ENCODE results near the gene MRPS35.
"Not testable (repeated sequence)": the region's sequence is repeated elsewhere in the genome, so short reads cannot be mapped to it uniquely, and the experiment has no call there.

Gene MRPS35

DNA sequence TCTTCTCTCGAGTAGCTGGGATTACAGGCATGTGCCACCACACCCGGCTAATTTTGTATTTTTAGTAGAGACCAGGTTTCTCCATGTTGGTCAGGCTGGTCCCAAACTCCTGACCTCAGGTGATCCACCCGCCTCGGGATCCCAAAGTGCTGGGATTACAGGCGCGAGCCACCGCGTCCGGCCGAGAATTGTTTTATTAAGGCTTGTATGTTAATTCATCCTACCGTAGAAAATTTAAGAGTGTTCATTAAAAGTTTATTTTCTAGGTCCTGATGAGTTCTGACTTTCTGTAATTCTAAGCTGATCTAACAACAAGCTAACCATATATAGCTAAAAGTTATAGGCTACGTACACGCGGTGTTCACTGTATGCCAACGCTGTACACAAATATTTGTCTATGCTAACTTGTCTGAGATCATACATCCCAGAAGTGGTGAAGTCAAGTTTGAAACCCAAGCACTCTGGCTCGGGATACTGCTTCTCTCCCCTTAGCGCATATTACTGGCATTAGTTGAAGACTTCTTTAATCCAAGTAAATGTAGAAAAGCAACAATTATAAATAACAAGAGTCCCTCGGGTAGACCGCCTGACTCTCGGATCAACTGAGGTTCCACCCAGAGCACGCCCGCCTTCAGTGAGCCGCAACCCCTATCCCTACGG lies 570 bp upstream of the MRPS35 start:
- DNase-seq: no peak

DNA sequence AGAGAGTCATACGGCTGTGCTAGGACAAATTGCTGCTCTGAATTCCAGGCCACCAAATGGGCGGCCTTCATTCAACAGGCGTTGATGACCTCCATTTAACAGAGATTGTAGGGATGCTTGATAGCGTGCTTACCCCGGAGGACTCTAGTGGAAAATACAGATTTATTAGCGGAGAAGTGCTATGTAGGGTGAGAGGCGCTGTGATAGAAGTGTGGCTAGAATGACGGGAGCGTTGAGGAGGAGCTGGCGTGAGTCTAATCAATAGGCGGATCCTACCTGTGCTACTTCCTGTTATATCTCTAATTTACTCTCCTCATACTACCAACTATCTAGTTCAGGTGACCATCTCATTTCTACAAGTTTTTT lies 668 bp downstream of the MRPS35 start:
- DNase-seq: no peak

DNA sequence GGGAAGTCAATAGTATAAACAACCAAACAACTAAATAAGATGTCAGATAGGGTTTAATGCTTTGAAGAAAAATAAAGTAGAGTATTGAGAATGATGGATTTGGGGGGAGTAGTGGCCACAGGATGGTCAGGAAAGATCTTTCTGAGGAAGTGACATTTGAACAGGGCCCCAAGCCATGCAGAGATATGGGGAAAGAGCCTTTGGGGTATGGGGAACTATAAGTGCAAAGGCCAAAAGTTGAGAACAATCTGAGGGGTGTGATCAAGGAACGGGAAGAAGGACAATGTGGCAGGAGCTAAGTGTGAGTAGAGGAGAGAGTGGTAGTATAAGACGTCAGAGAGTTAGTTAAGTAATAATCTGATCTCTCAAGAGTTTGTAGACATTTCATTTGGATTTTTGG lies 1.3 kb downstream of the MRPS35 start:
- no peak for DNase-seq

DNA sequence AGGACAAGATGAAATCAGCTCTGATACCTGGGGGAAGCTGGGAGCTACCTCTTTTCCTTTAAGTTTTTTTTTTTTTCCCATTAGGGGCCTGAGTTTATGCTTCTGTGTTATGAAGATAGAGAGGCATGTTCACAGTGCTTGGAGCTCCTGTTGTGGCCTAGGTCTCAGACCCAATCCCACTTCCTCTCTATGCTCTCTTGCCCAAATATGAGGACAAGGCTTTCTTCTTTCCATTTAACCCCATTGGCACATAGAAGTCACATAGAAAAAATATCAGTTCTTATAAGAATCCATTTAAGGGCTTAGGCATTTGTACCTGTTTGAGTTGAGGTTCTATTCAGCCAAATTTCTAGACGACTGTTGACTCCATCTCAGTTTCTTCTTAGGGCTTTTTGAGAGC lies 12.6 kb downstream of the MRPS35 start:
- no peak for DNase-seq

DNA sequence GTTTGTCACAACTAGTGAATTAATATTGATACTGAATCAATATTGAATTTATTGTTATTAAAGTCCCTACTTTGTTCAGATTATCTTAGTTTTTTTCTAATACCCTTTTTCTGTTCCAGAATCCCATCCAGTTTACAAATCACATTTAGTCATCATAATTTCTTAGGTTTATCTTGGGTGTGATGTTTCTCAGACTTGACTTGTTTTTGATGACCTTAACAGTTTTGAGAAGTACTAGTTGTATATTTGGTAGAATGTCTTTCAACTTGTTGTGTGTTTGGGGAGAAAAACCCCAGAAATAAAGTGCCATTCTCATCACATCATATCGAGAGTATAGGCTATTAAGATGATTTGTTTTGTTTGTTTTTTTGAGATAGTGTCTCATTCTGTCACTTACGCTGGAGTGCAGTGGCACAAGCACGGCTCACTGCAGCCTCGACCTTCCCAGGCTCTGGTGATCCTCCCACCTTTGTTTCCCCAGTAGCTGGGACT lies 19.5 kb downstream of the MRPS35 start:
- no peak for DNase-seq

DNA sequence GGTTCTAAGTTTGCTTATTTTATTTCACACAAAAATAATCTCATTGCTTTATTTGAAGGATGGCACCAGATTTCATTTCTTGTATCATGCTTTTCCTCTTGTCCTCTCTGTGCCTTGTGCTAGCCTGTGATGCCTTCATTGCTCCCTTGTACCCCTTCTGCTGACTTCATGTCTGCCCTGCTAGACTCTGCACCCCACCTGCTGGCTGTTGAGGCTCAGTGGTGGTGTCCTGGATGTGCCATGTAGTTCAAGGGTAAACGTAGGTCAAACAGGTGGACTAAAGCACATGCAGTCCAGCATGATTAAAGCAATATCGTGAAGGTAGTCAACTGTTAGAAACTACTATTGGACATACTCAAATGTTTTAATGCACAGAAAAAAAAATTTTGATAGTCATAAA lies 21.6 kb downstream of the MRPS35 start:
- DNase-seq: peak; percentile 2

DNA sequence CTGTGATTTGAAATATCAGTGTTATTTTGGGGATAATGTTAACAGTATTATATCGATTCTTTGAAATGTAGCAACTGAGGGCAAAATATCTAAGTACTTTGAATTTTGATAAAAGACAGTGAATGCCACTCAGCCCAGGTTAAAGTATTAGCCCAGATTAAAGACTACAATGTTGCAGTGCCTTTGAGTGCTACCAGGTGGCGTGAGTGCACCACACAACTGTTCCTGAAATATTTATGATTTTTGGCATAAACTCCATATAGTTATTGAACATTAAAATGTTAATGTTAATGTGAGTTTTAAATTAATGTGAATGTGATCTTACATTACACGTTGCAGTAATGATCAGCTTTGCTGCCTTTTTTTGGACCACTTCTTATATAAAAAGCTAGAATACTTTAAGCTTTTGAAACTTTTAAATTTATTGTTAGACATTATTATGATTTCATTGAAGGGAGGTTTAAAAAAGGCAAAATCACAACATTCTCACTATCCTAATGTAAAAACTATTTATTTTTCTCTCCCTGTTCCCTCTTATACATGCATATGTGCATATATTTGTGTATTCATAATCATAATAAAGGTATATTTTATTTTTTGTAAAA lies 22.5 kb downstream of the MRPS35 start:
- no peak for DNase-seq

DNA sequence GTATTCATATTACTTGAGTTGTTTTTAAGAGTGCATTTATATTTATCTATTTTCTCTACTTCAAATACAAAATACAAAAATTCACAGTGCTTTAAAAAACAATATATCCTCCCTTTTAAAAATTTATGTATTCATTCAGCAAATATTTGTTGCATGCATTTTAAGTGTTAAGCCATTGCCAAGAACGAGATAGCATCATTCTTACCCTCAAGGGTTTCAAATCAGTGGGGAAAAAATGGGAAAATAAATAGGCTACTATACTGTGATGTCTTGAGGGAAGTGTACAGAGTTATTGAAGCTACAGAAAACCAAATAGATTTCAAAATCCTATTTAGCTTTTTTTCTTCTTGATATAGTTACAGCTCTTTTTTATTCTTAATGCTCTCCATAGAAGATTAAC lies 23.2 kb downstream of the MRPS35 start:
- DNase-seq: no peak

DNA sequence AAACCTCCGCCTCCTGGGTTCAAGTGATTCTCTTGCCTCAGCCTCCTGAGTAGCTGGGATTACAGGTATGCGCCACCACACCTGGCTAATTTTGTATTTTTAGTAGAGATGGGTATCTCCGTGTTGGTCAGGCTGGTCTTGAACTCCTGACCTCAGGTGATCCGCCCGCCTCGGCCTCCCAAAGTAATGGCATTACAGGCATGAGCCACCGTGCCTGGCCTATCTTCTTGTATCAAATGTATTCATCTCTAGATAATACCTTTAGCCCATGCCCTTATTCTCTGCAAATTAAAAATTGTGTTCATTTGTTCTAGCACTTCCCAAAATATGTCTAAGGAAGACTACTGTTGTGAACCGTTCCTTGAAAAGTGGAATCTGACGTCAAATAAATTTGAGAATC lies 23.7 kb downstream of the MRPS35 start:
- DNase-seq: not testable (repeated sequence)

DNA sequence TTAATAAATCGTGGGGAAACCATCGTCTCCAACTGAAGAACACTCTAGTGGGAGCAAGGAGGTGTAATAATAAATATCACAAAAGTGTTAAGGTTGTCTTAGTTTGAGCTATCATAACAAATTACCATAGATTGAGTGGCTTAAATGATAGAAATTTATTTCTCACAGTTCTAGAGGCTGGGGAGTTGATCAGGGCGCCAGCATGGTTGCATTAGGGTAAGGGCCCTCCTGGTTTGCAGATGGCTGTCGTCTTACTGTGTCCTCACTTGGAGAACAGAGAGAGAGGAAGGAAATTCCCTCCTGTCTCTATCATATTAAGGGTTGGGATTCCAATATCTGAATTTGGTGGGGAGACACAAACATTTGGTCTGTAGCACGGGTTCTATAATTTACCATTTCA lies 33.0 kb downstream of the MRPS35 start:
- no peak for DNase-seq

DNA sequence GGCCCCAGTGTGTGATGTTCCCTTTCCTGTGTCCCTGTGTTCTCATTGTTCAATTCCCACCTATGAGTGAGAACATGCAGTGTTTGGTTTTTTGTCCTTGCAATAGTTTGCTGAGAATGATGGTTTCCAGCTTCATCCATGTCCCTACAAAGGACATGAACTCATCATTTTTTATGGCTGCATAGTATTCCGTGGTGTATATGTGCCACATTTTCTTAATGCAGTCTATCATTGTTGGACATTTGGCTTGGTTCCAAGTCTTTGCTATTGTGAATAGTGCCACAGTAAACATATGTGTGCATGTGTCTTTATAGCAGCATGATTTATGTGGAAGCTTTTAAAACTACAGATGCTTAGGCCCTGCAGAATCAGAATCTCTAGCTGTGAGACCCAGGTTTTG lies 35.1 kb downstream of the MRPS35 start:
- DNase-seq: not testable (repeated sequence)

DNA sequence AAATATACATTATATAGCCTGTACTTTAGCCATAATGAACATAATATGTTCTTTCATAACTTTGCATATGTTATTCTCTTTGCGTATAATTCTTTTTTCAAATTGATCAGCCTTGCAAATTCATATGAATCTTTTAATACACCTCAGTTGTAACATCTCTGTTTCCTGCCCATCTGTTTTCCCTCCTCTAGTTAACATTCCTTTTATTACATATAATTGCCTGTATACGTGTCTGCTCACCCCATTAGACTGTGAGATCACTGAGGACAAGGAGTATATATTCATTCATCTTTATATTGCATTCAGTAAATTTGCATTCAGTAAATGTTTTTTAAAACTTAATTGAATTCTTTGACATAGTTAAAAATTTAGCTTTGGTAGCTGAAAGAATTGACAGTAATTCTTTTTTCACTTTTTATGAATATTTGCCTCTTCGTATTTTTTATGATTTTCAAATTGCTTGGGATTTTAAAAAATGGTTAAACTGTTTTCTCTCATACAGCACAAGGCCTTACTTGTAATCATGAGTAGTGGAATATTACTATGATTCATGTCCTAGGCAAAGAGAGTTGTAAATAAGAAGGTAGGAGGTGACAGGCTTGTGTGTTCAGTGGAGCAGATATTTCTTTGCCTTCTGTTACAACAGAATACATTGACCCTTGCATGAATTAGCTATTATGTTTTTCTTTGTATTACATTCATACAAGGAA lies 36.6 kb downstream of the MRPS35 start:
- no peak for DNase-seq

DNA sequence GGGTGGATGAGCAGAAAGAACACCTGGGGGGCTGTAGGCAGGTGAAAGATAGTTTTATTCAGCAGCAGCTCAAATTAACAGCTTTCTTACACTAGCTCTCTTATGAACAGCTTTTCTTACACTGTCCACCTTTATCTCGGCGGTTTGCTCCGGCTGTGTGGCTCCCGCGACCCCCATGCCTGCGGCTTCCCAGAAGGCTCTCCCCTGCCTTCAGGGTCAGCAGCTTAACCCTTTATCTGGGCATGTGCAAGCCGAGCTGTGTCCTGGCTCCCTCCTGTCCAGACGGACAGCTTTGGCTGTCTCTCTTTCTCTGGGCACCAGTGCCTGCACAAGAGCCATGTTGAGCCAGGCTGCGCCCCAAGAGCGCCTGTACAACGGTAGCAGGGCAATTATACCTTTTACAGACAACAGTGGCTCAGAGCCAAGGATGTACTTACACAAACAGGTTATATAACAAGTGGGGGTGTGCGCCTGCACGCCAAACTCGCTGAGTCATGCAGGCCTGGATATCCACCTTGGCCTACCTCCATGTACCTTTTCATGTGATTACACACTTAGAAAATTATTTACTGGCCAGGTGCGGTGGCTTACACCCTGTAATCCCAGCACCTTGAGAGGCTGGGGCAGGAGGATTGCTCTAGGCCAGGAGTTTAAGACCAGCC lies 40.9 kb downstream of the MRPS35 start:
- no peak for DNase-seq

DNA sequence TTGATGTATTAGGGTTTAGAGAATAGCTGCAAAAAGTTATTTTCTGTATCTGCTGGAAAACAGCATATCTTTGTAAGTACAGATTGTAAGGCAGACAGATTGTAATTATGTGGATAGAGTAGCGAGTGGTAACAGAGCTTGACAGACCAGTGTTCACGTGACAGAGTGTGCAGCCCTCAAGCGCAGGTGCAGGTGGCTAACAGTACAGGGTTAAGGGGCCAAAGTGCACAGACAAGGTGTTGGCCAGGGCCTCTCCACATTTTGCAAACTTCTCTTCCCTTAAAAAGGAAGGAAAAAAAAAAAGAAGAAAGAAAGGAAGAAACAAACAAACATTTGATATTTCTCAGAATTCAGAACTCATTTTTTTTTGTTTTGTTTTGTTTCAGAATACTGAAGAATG lies 44.2 kb downstream of the MRPS35 start:
- no peak for DNase-seq

DNA sequence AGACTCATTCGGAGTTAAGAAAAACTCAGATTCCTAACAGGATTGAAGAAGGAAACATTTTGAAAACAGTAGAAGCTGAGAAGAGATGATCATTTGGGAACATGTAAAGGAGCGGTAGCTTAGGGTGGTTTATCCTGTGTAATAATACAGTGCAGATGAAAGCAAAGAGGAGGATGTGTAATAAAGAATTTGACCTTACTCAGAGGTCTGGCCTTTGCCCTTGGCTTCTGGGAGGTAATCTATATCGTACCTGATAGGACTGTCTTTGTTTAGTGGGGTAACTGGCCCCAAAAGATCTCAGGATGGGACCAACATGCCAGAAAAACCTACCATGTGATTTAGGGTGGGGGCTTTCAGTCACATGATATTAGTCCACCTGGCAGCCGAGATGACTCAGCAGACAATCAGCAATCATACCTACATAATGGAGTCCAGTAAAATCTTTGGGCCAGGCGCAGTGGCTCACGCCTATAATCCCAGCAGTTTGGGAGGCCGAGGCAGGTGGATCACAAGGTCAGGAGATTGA lies 46.1 kb downstream of the MRPS35 start:
- DNase-seq: no peak

DNA sequence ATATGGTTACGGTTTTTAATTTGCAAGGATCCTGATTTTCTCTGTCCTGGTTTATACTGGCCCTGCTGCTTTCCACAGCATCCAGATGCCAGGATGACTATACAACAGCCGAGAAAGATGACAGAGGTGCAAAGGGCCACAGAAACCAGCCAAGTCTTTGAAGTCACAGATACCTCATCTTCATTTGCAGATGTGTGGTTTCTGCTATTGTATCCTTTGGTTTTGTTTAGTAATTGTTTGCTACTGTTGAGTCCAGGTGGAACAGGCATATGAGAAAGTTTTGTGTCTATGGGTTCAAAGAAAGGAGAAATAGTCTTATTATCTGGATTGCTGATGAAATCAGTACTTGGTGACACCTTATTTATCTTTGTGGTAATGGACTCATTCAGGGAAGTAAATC lies 52.1 kb downstream of the MRPS35 start:
- DNase-seq: no peak

DNA sequence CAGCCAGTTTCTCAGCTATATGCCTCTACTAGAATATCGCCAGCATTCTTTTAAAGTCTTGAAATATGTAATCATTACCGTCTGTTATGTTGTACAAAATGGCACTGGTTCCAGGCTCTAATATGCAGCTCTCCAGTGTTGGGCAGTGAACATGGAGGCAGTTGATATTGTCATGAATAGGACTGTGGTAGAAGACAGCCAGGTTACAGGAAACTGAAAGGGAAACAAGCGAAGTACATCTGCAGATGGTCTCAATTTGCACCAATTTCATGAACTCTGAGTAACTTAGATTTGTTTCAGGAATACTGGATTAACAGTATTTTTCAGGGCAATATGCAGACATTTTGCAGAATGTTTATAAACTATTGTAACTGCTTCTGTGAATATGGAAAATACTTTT lies 56.0 kb downstream of the MRPS35 start:
- no peak for DNase-seq

DNA sequence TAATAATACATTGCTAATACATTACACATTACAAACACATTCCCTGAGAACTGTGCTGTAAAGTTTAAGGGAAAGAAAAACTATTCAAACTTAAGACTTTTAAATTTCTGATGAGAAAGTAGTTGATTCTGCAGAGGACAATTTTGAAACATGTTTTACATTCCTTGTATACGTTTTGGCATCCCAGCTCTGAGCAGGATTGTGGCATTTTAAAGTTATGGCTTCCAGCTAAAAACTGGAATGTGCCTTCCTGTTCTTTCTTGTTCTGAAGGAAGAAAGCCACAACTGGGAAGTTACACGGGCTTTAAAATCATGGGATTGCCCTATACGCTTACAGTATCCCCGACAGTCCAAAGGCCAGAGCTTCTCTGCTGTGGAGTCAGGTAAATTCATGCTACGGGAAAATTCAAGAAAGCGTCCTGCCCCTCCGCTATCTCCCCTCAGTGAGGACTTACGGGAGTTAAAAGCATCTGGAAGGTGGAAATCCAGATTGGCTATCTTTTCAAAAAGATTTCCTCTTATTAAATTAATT lies 58.6 kb downstream of the MRPS35 start:
- DNase-seq: no peak

DNA sequence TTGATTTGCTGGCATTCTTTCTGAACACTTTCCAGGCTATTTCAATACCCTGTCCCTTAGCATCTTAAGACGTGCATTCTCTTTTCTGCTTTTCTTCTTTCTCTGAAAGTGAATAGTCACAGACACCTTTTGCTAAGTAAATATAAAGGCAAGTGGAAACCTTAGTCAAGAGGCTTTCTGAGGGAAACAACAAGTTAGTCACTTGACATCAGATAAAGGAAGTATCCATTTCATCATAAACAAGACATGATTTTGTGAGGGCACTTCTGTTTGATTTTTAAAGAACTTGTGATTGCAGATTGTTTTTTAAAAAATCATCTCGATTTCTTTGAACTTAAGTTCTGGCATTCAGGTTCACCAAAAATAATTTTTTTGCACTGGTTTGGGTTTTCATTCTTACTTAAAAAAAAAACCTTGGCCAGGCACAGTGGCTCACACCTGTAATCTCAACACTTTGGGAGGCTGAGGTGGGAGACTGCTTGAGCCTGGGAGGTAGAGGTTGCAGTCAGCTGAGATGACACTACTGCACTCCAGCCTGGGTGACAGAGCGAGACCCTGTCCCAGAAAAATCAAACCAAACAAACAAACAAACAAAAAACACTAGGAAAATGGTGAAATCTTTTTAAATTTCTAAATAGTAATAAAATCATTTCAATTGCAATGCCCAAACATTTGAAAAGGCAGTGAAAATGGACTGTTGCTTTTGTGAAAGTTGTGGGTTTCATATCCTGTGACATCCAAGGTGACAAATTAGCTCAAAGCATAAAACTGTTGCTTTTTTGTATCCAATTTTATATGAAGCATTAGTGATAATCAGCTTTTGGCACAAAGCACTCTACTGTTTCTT lies 61.1 kb downstream of the MRPS35 start:
- DNase-seq: no peak

DNA sequence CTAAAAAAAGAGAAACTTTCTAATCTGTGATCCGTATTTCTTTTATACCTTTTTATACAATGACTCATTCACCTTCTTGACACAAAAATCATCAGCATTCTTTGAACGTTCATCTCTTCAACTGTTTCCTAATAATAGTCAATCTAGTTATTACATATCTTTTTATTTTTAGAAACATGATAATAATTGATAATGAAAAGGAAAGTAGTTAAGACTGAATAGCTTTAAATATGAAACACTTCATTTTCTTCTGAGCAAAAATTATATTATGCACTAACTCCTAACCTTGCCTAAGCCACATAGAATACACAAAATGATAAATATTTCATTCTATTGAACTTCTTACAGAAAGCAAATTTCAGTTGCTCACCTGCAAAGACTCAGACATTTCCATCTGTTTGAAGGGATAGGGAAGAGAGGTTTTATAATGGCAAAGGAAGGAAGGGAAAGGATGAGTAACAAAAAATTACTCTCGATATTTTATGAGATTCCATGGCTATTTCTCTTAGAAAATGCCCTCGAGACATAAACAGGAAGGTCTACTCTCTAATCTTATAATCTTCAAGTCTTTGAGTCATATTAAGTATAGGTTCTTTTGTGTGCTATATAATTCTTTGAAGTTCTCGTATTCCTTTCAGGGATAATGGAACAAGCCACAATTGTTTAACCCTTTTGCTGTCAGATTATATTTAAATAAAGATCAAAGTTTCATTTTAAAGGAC lies 61.9 kb downstream of the MRPS35 start:
- no peak for DNase-seq

DNA sequence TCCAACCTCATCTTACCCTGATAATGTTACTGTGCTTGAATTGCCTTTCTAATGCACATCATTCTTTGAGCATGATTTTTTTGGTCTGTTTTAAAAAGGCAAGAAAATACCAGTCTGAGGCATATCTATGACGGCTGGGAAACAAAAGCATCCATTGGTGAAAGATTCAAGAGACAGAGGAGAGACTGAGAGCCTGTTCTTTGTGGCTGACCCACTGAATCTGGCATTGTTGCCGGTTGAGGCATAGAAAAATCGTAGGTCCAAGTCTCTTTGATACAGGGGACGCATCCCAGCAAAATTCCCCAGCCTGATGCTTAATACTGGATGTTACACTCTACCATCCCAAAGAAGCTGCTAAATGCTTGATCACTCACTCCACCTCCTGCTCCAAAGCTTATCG lies 66.5 kb downstream of the MRPS35 start:
- DNase-seq: no peak

DNA sequence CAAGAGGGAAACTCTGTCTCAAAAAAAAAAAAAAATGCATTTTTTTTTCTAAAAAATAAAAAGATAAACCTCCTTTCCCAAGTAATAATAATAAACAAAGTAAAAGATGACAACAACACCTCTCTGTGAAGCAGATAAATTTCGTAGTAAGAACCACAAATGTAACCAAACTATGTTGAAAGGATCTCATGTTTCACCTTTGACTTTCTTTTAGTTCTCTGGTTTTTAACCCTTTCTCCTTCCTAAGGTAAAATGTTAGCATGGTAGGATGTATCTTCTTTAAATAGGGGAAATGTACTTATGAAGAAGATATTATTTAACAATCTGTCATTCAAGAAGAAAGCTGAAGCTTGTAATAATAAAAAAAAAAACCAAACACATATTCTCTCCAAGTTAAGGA lies 67.6 kb downstream of the MRPS35 start:
- DNase-seq: no peak
